ENCODE measurements around the gene CAMK2G. TPM values are rescaled to one million over a fixed set of nuclear protein-coding genes. Genes with fewer than 3 reads are reported as not detected.

CAMK2G gene
- total RNA-seq, 4 donors from 2014 or later = 82.3 to 207 (median 155) TPM

- ATAC-seq = no peak
- H3K9me3 ChIP-seq = no peaks in the 10 kb centered on the region
- H3K27me3 ChIP-seq = no peaks in the 10 kb centered on the region
- peaks cover 0 to 18% (median 0%) of the 10 kb centered on the region in 3 donors for H3K4me1 ChIP-seq
- TF ChIP-seq, protein P1, sequence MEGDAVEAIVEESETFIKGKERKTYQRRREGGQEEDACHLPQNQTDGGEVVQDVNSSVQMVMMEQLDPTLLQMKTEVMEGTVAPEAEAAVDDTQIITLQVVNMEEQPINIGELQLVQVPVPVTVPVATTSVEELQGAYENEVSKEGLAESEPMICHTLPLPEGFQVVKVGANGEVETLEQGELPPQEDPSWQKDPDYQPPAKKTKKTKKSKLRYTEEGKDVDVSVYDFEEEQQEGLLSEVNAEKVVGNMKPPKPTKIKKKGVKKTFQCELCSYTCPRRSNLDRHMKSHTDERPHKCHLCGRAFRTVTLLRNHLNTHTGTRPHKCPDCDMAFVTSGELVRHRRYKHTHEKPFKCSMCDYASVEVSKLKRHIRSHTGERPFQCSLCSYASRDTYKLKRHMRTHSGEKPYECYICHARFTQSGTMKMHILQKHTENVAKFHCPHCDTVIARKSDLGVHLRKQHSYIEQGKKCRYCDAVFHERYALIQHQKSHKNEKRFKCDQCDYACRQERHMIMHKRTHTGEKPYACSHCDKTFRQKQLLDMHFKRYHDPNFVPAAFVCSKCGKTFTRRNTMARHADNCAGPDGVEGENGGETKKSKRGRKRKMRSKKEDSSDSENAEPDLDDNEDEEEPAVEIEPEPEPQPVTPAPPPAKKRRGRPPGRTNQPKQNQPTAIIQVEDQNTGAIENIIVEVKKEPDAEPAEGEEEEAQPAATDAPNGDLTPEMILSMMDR (IDR thresholded peaks at IDR 0.05) = no peak
- TF ChIP-seq EP300 (IDR thresholded peaks at IDR 0.05) (no peak), POLR2A (IDR thresholded peaks at IDR 0.05) (no peak), POLR2AphosphoS5 (IDR thresholded peaks at IDR 0.05) (no peak)
- H3K36me3 ChIP-seq = peaks cover 0 to 100% of the 10 kb centered on the region in 2 donors
- 89 to 100% methylated on average over 2 to 3 of the region's 4 CpGs for WGBS, 2 donors (ENCODE audit: low coverage in 1 of 2)
- H3K27ac ChIP-seq = peak overlapping the region in 1 of 4 donors; percentile 19
- H3K4me3 ChIP-seq = no peak overlapping the region
Measured at GRCh38 chr10:73840056-73840402, 34.3 kb downstream of the CAMK2G start.

DNA sequence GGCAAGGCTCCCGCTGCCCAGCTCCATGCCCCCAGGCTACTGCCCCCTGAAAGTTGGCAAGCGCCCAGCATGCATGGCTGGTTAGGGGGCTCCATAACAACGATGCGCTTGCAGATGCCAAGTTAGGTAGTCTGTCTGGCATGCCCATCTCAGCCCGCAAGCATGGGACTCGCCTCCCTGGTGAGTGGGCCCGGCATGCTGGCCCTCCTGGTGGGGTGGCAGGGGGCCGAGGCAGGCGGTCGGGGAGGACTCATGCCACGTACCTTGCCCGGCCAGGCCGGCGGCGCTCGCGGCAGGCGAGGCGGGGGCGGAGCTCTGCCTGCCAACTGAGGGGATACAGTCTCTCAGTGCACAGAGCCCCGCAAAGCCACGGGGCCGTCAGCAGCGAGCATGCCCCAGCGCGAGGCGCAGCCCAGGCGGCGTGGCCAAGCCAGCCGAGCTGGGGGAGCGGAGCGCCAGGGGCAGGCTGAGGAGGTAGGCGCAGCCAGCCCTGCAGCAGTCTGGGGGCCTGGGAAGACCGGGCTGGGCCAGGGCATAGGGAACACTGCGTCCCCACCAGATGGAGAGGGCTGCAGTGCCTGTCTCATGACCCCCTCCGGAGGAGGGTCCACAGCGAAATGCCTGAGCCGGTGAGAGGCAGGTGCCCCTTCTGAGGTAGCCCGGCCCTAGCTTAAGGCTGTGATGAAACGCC is 34.9 kb downstream of the CAMK2G start:
- Histone ChIP-seq H3K4me3 (no peak overlapping the region), H3K4me1 (peaks cover 0 to 18% (median 0%) of the 10 kb centered on the region in 3 donors), H3K9me3 (no peaks in the 10 kb centered on the region), H3K27me3 (no peaks in the 10 kb centered on the region), H3K27ac (peak overlapping the region in 1 of 4 donors; percentile 19), H3K36me3 (peaks cover 0 to 100% of the 10 kb centered on the region in 2 donors)
- 100% methylated on average over 2 of the region's 40 CpGs; no CpG with 5 or more reads in 1 of the 2 donors for WGBS, 2 donors (ENCODE audit: low coverage in 1 of 2)
- no peak for TF ChIP-seq POLR2AphosphoS5 (IDR thresholded peaks at IDR 0.05)
- ATAC-seq = no peak

GRCh38 chr10:73838827-73839226 is 35.5 kb downstream of the CAMK2G start:
- Histone ChIP-seq H3K27ac (peak overlapping the region in 2 of 4 donors; percentile 12 to 60), H3K36me3 (peaks cover 0 to 99% of the 10 kb centered on the region in 2 donors), H3K4me3 (no peak overlapping the region), H3K9me3 (no peaks in the 10 kb centered on the region), H3K4me1 (peaks cover 0 to 18% (median 0%) of the 10 kb centered on the region in 3 donors), H3K27me3 (no peaks in the 10 kb centered on the region)
- WGBS, 2 donors (ENCODE audit: low coverage in 1 of 2) = 75 to 93% methylated on average over 3 to 4 of the region's 8 CpGs
- no peak for ATAC-seq
- TF ChIP-seq, protein P1 (IDR thresholded peaks at IDR 0.05) = no peak
- TF ChIP-seq POLR2A (IDR thresholded peaks at IDR 0.05) (no peak), POLR2AphosphoS5 (IDR thresholded peaks at IDR 0.05) (no peak)

GRCh38 chr10:73838008-73838567 is 36.3 kb downstream of the CAMK2G start:
- WGBS, 2 donors (ENCODE audit: low coverage in 1 of 2) = 60 to 75% methylated on average over 1 to 2 of the region's 3 CpGs
- Histone ChIP-seq H3K9me3 (no peaks in the 10 kb centered on the region), H3K4me1 (peaks cover 0 to 18% (median 0%) of the 10 kb centered on the region in 3 donors), H3K27me3 (no peaks in the 10 kb centered on the region), H3K4me3 (no peak overlapping the region), H3K36me3 (peaks cover 0 to 92% of the 10 kb centered on the region in 2 donors), H3K27ac (peak overlapping the region in 3 of 4 donors; percentile 60 to 74 (median 73))
- no peak for ATAC-seq
- TF ChIP-seq EP300 (IDR thresholded peaks at IDR 0.05) (no peak), POLR2A (IDR thresholded peaks at IDR 0.05) (no peak), POLR2AphosphoS5 (IDR thresholded peaks at IDR 0.05) (no peak)
- TF ChIP-seq, protein P1 (IDR thresholded peaks at IDR 0.05) = no peak

DNA sequence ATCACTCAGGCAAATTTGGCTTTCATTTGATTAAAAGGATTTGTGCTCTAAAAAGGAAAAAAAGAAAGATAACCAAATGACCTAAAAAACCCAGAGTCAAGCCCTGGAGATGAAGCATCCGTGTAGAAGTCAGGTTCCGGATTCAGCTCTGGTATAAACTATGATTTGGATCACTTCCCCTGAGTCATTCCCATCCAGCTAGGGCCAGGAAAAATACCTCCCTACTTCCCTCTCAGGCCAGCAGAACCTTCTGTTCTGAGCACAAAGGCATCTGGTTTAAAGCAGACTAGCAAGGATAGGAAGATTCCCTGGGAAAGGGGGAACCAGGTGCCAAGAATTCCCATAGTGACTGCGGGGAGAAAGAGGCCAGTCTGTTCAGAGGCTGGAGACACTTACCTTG is 37.3 kb downstream of the CAMK2G start:
- Histone ChIP-seq H3K36me3 (peaks cover 0 to 88% of the 10 kb centered on the region in 2 donors), H3K27ac (peak overlapping the region in 3 of 4 donors; percentile 60 to 74 (median 73)), H3K9me3 (no peaks in the 10 kb centered on the region), H3K4me1 (peaks cover 0 to 18% (median 0%) of the 10 kb centered on the region in 3 donors), H3K27me3 (no peaks in the 10 kb centered on the region), H3K4me3 (no peak overlapping the region)
- WGBS, 2 donors (ENCODE audit: low coverage in 1 of 2) = 32 to 53% methylated on average over 3 of the region's 3 CpGs
- TF ChIP-seq, protein P1 (IDR thresholded peaks at IDR 0.05) = no peak
- TF ChIP-seq POLR2AphosphoS5 (IDR thresholded peaks at IDR 0.05) = peak; percentile 18
- peak; percentile 76 for ATAC-seq
